SK-N-SH (cell line): ENCODE data around the gene ANKRD39. TPM values are rescaled to one million over a fixed set of nuclear protein-coding genes. Genes with fewer than 3 reads are reported as not detected.
A peak's percentile ranks its signal among the peaks of the same experiment; 100 is the strongest.

Source experiments
- CTCF ChIA-PET: fragments of 300-600, 350-600 bp; formaldehyde crosslinking; extraction: SDS; loops from one replicate; lab custom pipeline; 2021; lab: Yijun Ruan, JAX
- POLR2A ChIA-PET: fragments of 350-600 bp; sonication (Branson Sonifier 250); formaldehyde crosslinking; extraction: SDS; loops from one replicate; lab custom pipeline; 2020; ENCODE audit warnings: antibody characterized with exemption, inconsistent platforms; lab: Yijun Ruan, JAX
- DNase-seq: peaks from one replicate; pipeline ENCODE4 v3.0.0; 2012
- H2AFZ ChIP-seq: fragments of 200-600 bp; sonication (generic); 2 replicates; pipeline ENCODE4 v1.8.1; 2016; ENCODE audit warnings: antibody characterized with exemption, mild to moderate bottlenecking, low read depth
- H3F3A ChIP-seq: fragments of 200-600 bp; sonication (generic); replicated peaks from 2 replicates; pipeline ENCODE3; 2016; ENCODE audit warnings: antibody characterized with exemption, mild to moderate bottlenecking; ENCODE audit not compliant: insufficient read depth
- H3K27ac ChIP-seq, 2 experiments: fragments of 200-500 bp in 1 of 2; fragments of 200-600 bp in 1 of 2; sonication (Bioruptor generic) in 1 of 2; sonication (generic), shearing (Covaris generic) in 1 of 2; 2 replicates each; pipeline versions ENCODE4 v1.5.1 to v1.6.1; 2014 to 2016; ENCODE audit warnings: low read depth in 2 of 2, inconsistent platforms in 1 of 2, low read length in 1 of 2, mild to moderate bottlenecking in 1 of 2, mixed read lengths in 1 of 2
- H3K27me3 ChIP-seq: fragments of 200-600 bp; sonication (generic), shearing (Covaris generic); 2 replicates; pipeline ENCODE4 v1.6.1; 2016; ENCODE audit warnings: mixed run types; ENCODE audit not compliant: insufficient read depth
- H3K36me3 ChIP-seq, 2 experiments: fragments of 200-500 bp in 1 of 2; fragments of 200-600 bp in 1 of 2; sonication (Bioruptor generic) in 1 of 2; sonication (generic) in 1 of 2; replicated peaks in 1 of 2; 2 replicates each; pipeline versions ENCODE3 to v1.5.1; 2014 to 2016; ENCODE audit warnings: low read length in 1 of 2, mild to moderate bottlenecking in 1 of 2; ENCODE audit not compliant: insufficient read depth in 2 of 2, control insufficient read depth in 1 of 2
- H3K4me1 ChIP-seq, 2 experiments: fragments of 200-500 bp in 1 of 2; fragments of 200-600 bp in 1 of 2; sonication (Bioruptor generic) in 1 of 2; sonication (generic), shearing (Covaris generic) in 1 of 2; 2 replicates each; pipeline versions ENCODE4 v1.5.1 to v1.6.1; 2014 to 2016; ENCODE audit warnings: low read depth in 1 of 2, low read length in 1 of 2, mixed run types in 1 of 2; ENCODE audit not compliant: insufficient read depth in 2 of 2, control insufficient read depth in 1 of 2
- H3K4me2 ChIP-seq: fragments of 200-600 bp; sonication (generic), shearing (Covaris generic); 2 replicates; pipeline ENCODE4 v1.6.1; 2017; ENCODE audit warnings: mixed run types
- H3K4me3 ChIP-seq, 2 experiments: fragments of 200-500 bp in 1 of 2; fragments of 200-600 bp in 1 of 2; sonication (Bioruptor generic) in 1 of 2; sonication (generic), shearing (Covaris generic) in 1 of 2; 2 replicates each; pipeline versions ENCODE4 v1.5.1 to v1.8.1; 2014 to 2016; ENCODE audit warnings: low read depth in 2 of 2, inconsistent platforms in 1 of 2, low read length in 1 of 2, mild to moderate bottlenecking in 1 of 2, mixed read lengths in 1 of 2, moderate library complexity in 1 of 2
- H3K79me2 ChIP-seq: fragments of 200-600 bp; sonication (generic); 2 replicates; pipeline ENCODE4 v1.8.1; 2017; ENCODE audit warnings: mild to moderate bottlenecking; ENCODE audit not compliant: insufficient read depth
- H3K9ac ChIP-seq: fragments of 200-600 bp; sonication (generic); 2 replicates; pipeline ENCODE4 v1.6.1; 2017; ENCODE audit warnings: mixed run types
- H3K9me2 ChIP-seq: fragments of 200-600 bp; sonication (generic); 2 replicates; pipeline ENCODE4 v1.6.1; 2017; ENCODE audit warnings: mixed run types
- H3K9me3 ChIP-seq: fragments of 200-600 bp; sonication (generic); 2 replicates; pipeline ENCODE4 v1.6.1; 2017; ENCODE audit warnings: mixed run types, mild to moderate bottlenecking, moderate library complexity
- H4K20me1 ChIP-seq: fragments of 200-600 bp; sonication (generic); 2 replicates; pipeline ENCODE4 v1.6.1; 2017; ENCODE audit warnings: mild to moderate bottlenecking, mixed run types; ENCODE audit not compliant: insufficient read depth
- EP300 ChIP-seq, 2 experiments: IDR thresholded peaks; 2 replicates each; pipeline versions ENCODE4 v1.4.0 to v1.6.1; 2012; ENCODE audit warnings: borderline replicate concordance in 1 of 2, low read depth in 1 of 2, low read length in 1 of 2
- MXI1 ChIP-seq: IDR thresholded peaks from 2 replicates; pipeline ENCODE4 v1.6.1; 2012; ENCODE audit warnings: mild to moderate bottlenecking, low read depth, low read length, improper control_type of control experiment
- NFIC ChIP-seq: IDR thresholded peaks from 2 replicates; pipeline ENCODE4 v1.4.0; 2012; ENCODE audit warnings: borderline replicate concordance
- POLR2AphosphoS5 ChIP-seq: IDR thresholded peaks from 2 replicates; pipeline ENCODE4 v1.6.1; 2012; ENCODE audit warnings: low read depth, low read length
- RCOR1 ChIP-seq: fragments of 150-350 bp; IDR thresholded peaks from 2 replicates; pipeline ENCODE4 v1.6.1; 2017; ENCODE audit warnings: antibody characterized with exemption, low read length
- SMC3 ChIP-seq: IDR thresholded peaks from 2 replicates; pipeline ENCODE4 v1.6.1; 2012; ENCODE audit warnings: low read depth, low read length, improper control_type of control experiment
- TEAD4 ChIP-seq: IDR thresholded peaks from 2 replicates; pipeline ENCODE4 v1.4.0; 2012; ENCODE audit warnings: mild to moderate bottlenecking, borderline replicate concordance; ENCODE audit not compliant: insufficient read depth
- WGBS: methylation state at CpG from one replicate; pipeline ENCODE4 v1.1.6; 2017; ENCODE audit warnings: low lambda C conversion rate; 5-methylcytosine and 5-hydroxymethylcytosine counted together
- polyA plus RNA-seq, 3 experiments: library from polyadenylated mRNA; depleted of rRNA; stranded (reverse); fragments of >200 nt; gene quantifications; 2 replicates each; pipeline ENCODE4 v1.2.3, GENCODE V29; 2012
- small RNA-seq, 7 experiments: library from RNA; depleted of rRNA; stranded (forward); fragments of <200 nt; gene quantifications; one replicate each; pipeline ENCODE3, GENCODE V24; 2012

Gene ANKRD39
- polyA plus RNA-seq, 1 of the 3 experiments (the other 2 are of a cell fraction), result 11.8 TPM

DNA sequence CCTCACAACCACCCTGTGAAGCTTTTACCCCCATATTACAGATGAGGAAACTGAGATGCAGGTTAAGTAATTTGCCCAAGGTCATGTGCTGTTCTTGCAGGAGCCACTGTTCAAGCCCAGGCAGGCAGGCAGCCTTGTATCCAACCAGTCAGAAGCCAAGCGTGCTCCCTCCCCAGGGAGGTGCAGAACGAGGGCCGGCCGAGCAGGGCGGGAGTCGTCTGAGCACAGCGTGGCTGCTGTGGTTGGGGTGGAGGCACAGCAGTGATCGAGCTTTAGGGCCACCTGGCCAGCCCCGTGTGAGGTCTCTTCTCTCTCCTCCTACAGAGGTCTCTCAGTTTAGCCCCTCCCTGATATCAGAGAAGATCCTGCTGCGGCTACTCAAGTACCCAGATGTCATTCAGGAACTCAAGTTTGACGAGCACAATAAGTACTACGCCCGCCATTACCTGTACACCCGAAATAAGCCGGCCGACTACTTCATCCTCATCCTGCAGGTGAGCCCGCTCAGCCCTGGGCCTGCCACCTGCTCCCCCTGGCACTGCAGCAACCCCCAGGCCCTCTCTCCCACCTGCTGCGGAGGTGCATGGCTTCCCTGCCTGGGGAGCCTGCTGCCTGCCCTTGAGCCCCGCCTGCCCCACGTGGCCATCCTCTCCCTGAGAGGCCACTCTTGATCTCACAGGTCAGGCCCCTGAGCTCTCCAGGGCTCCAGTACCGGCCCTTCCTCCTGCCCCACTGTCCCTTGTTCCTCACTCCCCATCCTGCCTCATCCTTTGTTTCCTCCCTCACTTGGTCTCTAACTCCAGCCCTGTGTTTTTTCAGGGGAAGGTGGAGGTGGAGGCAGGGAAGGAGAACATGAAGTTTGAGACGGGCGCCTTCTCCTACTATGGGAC is 58.8 kb downstream of the ANKRD39 start:
- Histone ChIP-seq H3F3A (no peaks in the 10 kb centered on the region), H4K20me1 (no peaks in the 10 kb centered on the region), H3K79me2 (no peaks in the 10 kb centered on the region), H2AFZ (no peak overlapping the region), H3K9ac (no peak overlapping the region), H3K9me2 (no peaks in the 10 kb centered on the region), H3K9me3 (no peaks in the 10 kb centered on the region), H3K27me3 (no peaks in the 10 kb centered on the region), H3K36me3 (no peaks in the 10 kb centered on the region), H3K27ac (no peak overlapping the region), H3K4me3 (no peak overlapping the region), H3K4me2 (no peak overlapping the region), H3K4me1 (peaks cover 0 to 12% of the 10 kb centered on the region in 2 experiments; a peak in 1 of 4 replicates)
- CTCF ChIA-PET, result interaction anchor here (0.9 to 4.1 kb wide), 4 partner anchors 16 to 68 kb away, joined by 3 to 31 read pairs (median 18); partner anchors contain the start of genes ANKRD39 and CNNM3
- TF ChIP-seq POLR2AphosphoS5 (no peak), NFIC (no peak), TEAD4 (no peak), SMC3 (no peak), EP300 (IDR thresholded peaks at IDR 0.05; ENCODE audit: borderline replicate concordance in 1 of 2, low read depth in 1 of 2, low read length in 1 of 2) (no peak), RCOR1 (no peak), MXI1 (no peak)
- DNase-seq, result peak; percentile 11
- POLR2A ChIA-PET, result no interaction called here
- WGBS, result 97% methylated on average over 11 of the region's 23 CpGs

Small RNA genes within 50 kb of the gene (small RNA-seq; reads per million reads assigned to genes)
- 0 to 0.93 (median 0) reads per million in 7 experiments for gene MIR3127

Other genes with a start within 250 kb of the ANKRD39 start
- gene KANSL3, start 219.7 kb downstream of the ANKRD39 start, polyA plus RNA-seq (2012; rRNA removed), result 10.1 and 10.7 TPM in 2 replicates
- 0.02 TPM in 1 of 2 replicates, not detected in the other for gene FER1L5, start 215.3 kb downstream of the ANKRD39 start, polyA plus RNA-seq (2012; rRNA removed)
- 17.7 and 21.9 TPM in 2 replicates for gene LMAN2L, start 118.0 kb downstream of the ANKRD39 start, polyA plus RNA-seq (2012; rRNA removed)
- 5.5 TPM in 2 replicates for gene CNNM4, start 97.1 kb downstream of the ANKRD39 start, polyA plus RNA-seq (2012; rRNA removed)
- gene CNNM3, start 41.7 kb downstream of the ANKRD39 start, polyA plus RNA-seq (2012; rRNA removed), result 9.3 and 14.7 TPM in 2 replicates
- gene ANKRD23, start 14.0 kb downstream of the ANKRD39 start, polyA plus RNA-seq (2012; rRNA removed), result 3.1 and 3.8 TPM in 2 replicates
- 34.8 and 40.9 TPM in 2 replicates for gene SEMA4C, start 12.1 kb upstream of the ANKRD39 start, polyA plus RNA-seq (2012; rRNA removed)
- not detected in 2 replicates for gene FAM178B, start 128.6 kb upstream of the ANKRD39 start, polyA plus RNA-seq (2012; rRNA removed)
- gene FAHD2B, start 236.9 kb upstream of the ANKRD39 start, polyA plus RNA-seq (2012; rRNA removed), result 13.3 and 13.6 TPM in 2 replicates